Measurements from ENCODE around the gene NDC80.

GRCh38 chr18:2656981-2657512 is 85.7 kb downstream of the NDC80 start:
- no peak for TF ChIP-seq CTCF (conservative IDR thresholded peaks at IDR 0.05)
- no peak for TF ChIP-seq EZH2 (IDR thresholded peaks at IDR 0.05; ENCODE audit: low read depth)

Measured in PC-9 (cell line).